Kidney (tissue), 14 donors: ENCODE results near the gene GPR68. TPM values are rescaled to one million over a fixed set of nuclear protein-coding genes. Genes with fewer than 3 reads are reported as not detected.

Source experiments
- DNase-seq, 5 donors: peaks; one replicate each; pipeline ENCODE4 v3.0.0-alpha.2; 2013 to 2020
- FAIRE-seq: peaks from 2 replicates; lab custom pipeline; 2012; peaks lifted over from hg19 to GRCh38; lab: Jason Lieb, UNC
- H3K27ac ChIP-seq, 2 donors: one replicate each; pipeline ENCODE4 v1.7.0; 2013; ENCODE audit warnings: low read depth in 2 of 2, low read length in 2 of 2, inconsistent platforms in 1 of 2
- H3K27me3 ChIP-seq: one replicate; pipeline ENCODE4 v1.7.1; 2013; ENCODE audit warnings: low read length, inconsistent platforms; ENCODE audit not compliant: control insufficient read depth, insufficient read depth
- H3K36me3 ChIP-seq, 3 donors: one replicate each; pipeline versions ENCODE4 v1.7.0 to v1.7.1; 2013; ENCODE audit warnings: low read length in 3 of 3, control low read depth in 1 of 3, inconsistent platforms in 1 of 3; ENCODE audit not compliant: insufficient read depth in 3 of 3, control insufficient read depth in 2 of 3
- H3K4me1 ChIP-seq, 3 donors: one replicate each; pipeline versions ENCODE4 v1.7.0 to v1.7.1; 2013; ENCODE audit warnings: low read length in 3 of 3, inconsistent platforms in 1 of 3, low read depth in 1 of 3; ENCODE audit not compliant: control insufficient read depth in 2 of 3, insufficient read depth in 2 of 3
- H3K4me3 ChIP-seq, 3 donors: one replicate each; pipeline versions ENCODE4 v1.7.0 to v1.8.1; 2013; ENCODE audit warnings: low read length in 3 of 3, control low read depth in 1 of 3, inconsistent platforms in 1 of 3
- H3K9ac ChIP-seq, 3 donors: one replicate each; pipeline versions ENCODE4 v1.7.0 to v1.7.1; 2013; ENCODE audit warnings: low read length in 3 of 3, control low read depth in 1 of 3, inconsistent platforms in 1 of 3
- H3K9me3 ChIP-seq, 3 donors: one replicate each; pipeline versions ENCODE4 v1.7.0 to v1.7.1; 2013; ENCODE audit warnings: low read length in 3 of 3, control low read depth in 1 of 3, inconsistent platforms in 1 of 3; ENCODE audit not compliant: control insufficient read depth in 2 of 3, insufficient read depth in 1 of 3
- CTCF ChIP-seq: IDR thresholded peaks from 3 replicates; pipeline ENCODE4 v1.5.1; 2012; ENCODE audit warnings: mild to moderate bottlenecking, moderate library complexity, borderline replicate concordance; ENCODE audit not compliant: insufficient read depth; ENCODE audit errors: extremely low read depth
- intact Hi-C: fragments of 100-400 bp; cut with DNase I; formaldehyde crosslinking; loops from one replicate; pipeline ENCODE4 v1.11.1; 2022
- polyA plus RNA-seq: library from polyadenylated mRNA; stranded (reverse); fragments of 350-450 nt; fragmentation: Illumina TruSeq; extraction: RNeasy Lipid Tissue Mini Kit (QIAGEN cat#74804); gene quantifications from one replicate; pipeline ENCODE4 v1.2.3, GENCODE V29; 2014; ENCODE audit warnings: low read depth, low replicate concordance; ENCODE audit not compliant: insufficient read depth
- total RNA-seq: library from RNA; stranded (reverse); fragmentation: NEBNext Ultra II Directional; extraction: Animal tissue kit (Norgen Biotek cat#: 25700); gene quantifications from one replicate; pipeline ENCODE4 v1.2.1, GENCODE V29; 2021
- donor health status: control.
- donor health status: control.
- donor health status: control.
- donor health status: control.
- donor health status: control.
- donor health status: DM: yes; HTN: yes; CAD: no.
- donor health status: Normal renal cell carcinoma (clear cell type).

The GPR68 gene
- total and polyA plus RNA-seq, 2 donors from 2014 or later = 0.82 to 1.7 TPM

DNA sequence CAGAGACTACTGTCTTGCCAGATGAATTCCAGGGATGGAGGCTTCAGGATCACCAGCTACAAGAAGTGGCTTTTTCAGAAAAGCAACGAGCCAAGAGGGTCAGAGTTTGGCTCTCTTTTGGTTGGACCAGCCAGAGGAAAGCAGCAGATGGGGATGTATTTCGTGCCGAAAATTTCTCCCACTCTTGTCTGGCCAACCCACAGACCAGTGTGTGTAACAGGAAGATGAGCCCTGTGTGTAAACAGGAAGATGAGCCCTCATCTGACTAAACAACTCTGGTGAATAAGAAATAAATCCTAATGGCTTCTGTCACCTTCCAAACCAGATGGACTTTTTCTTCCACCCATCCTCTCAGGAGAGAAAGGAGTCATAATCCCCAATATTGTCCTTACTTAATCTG, 13.1 kb downstream of the GPR68 start:
- H3K36me3 ChIP-seq = peaks cover 0 to 3% (median 2%) of the 10 kb centered on the region in 3 donors
- DNase-seq = no peak
- H3K4me3 ChIP-seq = no peak overlapping the region
- FAIRE-seq = no peak
- no peaks in the 10 kb centered on the region for H3K27me3 ChIP-seq
- H3K27ac ChIP-seq = no peak overlapping the region
- peaks cover 0 to 8% (median 0%) of the 10 kb centered on the region in 3 donors for H3K9me3 ChIP-seq
- no peak overlapping the region for H3K9ac ChIP-seq
- intact Hi-C loops = no loop called here
- no peak for TF ChIP-seq CTCF
- peaks cover 0 to 2% (median 0%) of the 10 kb centered on the region in 3 donors for H3K4me1 ChIP-seq

DNA sequence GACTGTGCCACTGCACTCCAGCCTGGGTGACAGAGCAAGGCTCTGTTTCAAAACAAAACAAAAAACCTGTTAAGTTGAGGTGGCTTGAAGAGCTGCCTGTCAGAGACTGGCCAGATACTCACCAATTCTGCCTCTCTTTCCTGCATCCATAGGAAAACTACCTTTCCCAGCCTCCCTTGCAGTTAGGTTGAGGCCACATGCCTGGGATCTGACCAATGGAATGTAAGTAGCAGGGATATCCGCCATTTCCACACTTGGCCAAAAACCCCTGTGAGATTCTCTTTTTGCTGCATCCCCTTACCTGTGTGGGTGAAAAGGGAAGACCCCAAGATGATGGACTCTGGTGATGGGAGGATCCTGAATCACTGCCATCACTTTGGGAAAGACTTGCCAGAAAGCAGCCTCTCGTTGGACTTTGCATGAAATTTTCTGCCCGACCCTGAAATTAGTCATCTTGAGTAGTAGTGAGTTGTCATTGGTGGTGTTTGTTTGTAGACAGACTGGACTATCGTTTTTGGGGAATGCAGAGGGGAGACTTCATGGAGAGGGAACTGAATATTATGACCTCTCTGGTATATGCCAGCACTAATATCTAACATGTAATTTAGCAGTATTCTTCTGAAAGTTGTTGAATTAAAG, 14.0 kb downstream of the GPR68 start:
- H3K27me3 ChIP-seq = no peaks in the 10 kb centered on the region
- intact Hi-C loops = no loop called here
- no peak overlapping the region for H3K9ac ChIP-seq
- H3K9me3 ChIP-seq = peaks cover 0 to 8% (median 0%) of the 10 kb centered on the region in 3 donors
- H3K4me1 ChIP-seq = peaks cover 0 to 2% (median 0%) of the 10 kb centered on the region in 3 donors
- no peak for FAIRE-seq
- TF ChIP-seq CTCF = no peak
- no peak overlapping the region for H3K4me3 ChIP-seq
- no peak for DNase-seq
- H3K27ac ChIP-seq = no peak overlapping the region
- H3K36me3 ChIP-seq = peaks cover 0 to 3% (median 2%) of the 10 kb centered on the region in 3 donors

DNA sequence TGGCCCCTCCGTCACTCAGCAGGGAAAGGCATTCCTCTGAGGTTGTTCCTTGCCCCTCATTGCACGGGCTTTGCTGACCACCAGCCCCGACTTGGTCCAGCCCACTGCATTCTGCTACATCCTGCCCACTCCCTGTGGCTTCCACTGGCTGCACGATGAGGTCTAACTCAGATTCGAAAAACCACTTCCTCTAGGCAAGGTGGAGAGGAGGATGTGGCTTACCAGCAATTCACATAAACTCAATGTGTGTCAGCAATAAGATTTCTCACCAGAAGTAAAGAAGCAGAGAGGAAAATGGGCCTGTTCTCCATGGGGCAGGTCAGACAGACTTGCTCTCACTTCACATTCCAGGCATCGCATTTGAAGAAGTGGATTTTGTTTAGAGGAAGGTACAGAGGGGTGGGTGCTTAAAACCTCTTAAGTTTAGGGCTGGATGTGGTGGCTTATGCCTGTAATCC, 14.7 kb downstream of the GPR68 start:
- Histone ChIP-seq H3K36me3 (peaks cover 0 to 10% (median 8%) of the 10 kb centered on the region in 3 donors), H3K9me3 (peaks cover 0 to 8% (median 0%) of the 10 kb centered on the region in 3 donors), H3K9ac (no peak overlapping the region), H3K4me3 (no peak overlapping the region), H3K27me3 (no peaks in the 10 kb centered on the region), H3K4me1 (peaks cover 0 to 2% (median 0%) of the 10 kb centered on the region in 3 donors), H3K27ac (no peak overlapping the region)
- FAIRE-seq = no peak
- DNase-seq = no peak
- TF ChIP-seq CTCF = no peak
- intact Hi-C loops = no loop called here
